HepG2 (cell line): ENCODE results near the gene PWP1. TPM values are rescaled to one million over a fixed set of nuclear protein-coding genes. Genes with fewer than 3 reads are reported as not detected.
A peak's percentile ranks its signal among the peaks of the same experiment; 100 is the strongest.

Experiments used
- ATRX ChIP-seq: sonication (generic); formaldehyde crosslinking; IDR thresholded peaks from 2 replicates; pipeline ENCODE4 v1.4.0; 2020; ENCODE audit warnings: missing genetic modification reagents, borderline replicate concordance
- BCL6 ChIP-seq: IDR thresholded peaks from 2 replicates; pipeline ENCODE4 v1.6.1; 2016; ENCODE audit warnings: missing genetic modification reagents, missing compliant biosample characterization
- DMAP1 ChIP-seq: IDR thresholded peaks from 2 replicates; pipeline ENCODE4 v1.6.1; 2016
- FOXA3 ChIP-seq: IDR thresholded peaks from 2 replicates; pipeline ENCODE4 v1.6.1; 2016; ENCODE audit warnings: missing genetic modification reagents, missing compliant biosample characterization
- MAZ ChIP-seq, 2 experiments: sonication (generic) in 1 of 2; formaldehyde crosslinking in 1 of 2; IDR thresholded peaks; 2 replicates each; pipeline versions ENCODE4 v1.5.0 to v1.6.1; 2012 to 2020; ENCODE audit warnings: low read depth in 2 of 2, mild to moderate bottlenecking in 2 of 2, borderline replicate concordance in 1 of 2, improper control_type of control experiment in 1 of 2, low read length in 1 of 2, missing genetic modification reagents in 1 of 2, moderate library complexity in 1 of 2
- NFKB2 ChIP-seq: sonication (generic); formaldehyde crosslinking; IDR thresholded peaks from 2 replicates; pipeline ENCODE4 v1.4.0; 2020; ENCODE audit warnings: missing genetic modification reagents, borderline replicate concordance
- NFKBIZ ChIP-seq: IDR thresholded peaks from 2 replicates; pipeline ENCODE4 v1.6.1; 2018; ENCODE audit warnings: missing genetic modification reagents, missing compliant biosample characterization
- SAP130 ChIP-seq: IDR thresholded peaks from 2 replicates; pipeline ENCODE4 v1.6.1; 2016; ENCODE audit warnings: low read depth
- ZNF274 ChIP-seq: sonication (generic); formaldehyde crosslinking; IDR thresholded peaks from 2 replicates; pipeline ENCODE4 v1.5.1; 2020; ENCODE audit warnings: mild to moderate bottlenecking, missing genetic modification reagents
- ZNF598 ChIP-seq: sonication (generic); formaldehyde crosslinking; IDR thresholded peaks from 2 replicates; pipeline ENCODE4 v1.5.1; 2020; ENCODE audit warnings: mild to moderate bottlenecking, missing genetic modification reagents, borderline replicate concordance
- ZNF724P ChIP-seq: sonication (generic); formaldehyde crosslinking; IDR thresholded peaks from 2 replicates; pipeline ENCODE4 v1.8.0; 2022; ENCODE audit warnings: missing genetic modification reagents, borderline replicate concordance
- ZNF792 ChIP-seq: IDR thresholded peaks from 2 replicates; pipeline ENCODE4 v1.6.1; 2016
- ZNF891 ChIP-seq: sonication (generic); formaldehyde crosslinking; IDR thresholded peaks from 2 replicates; pipeline ENCODE4 v1.5.0; 2020; ENCODE audit warnings: mild to moderate bottlenecking, missing genetic modification reagents
- polyA plus RNA-seq, 8 experiments: library from polyadenylated mRNA; depleted of rRNA in 3 of 8; stranded (reverse) in 7 of 8; unstranded in 1 of 8; fragments of >200 nt; fragmentation: Illumina TruSeq in 4 of 8; extraction: Trizol in 4 of 8; gene quantifications; 2 replicates each; pipeline versions ENCODE4 v1.2.1 to v1.2.3, GENCODE V29; 2011 to 2016; ENCODE audit warnings: low read depth in 4 of 8, missing spikeins in 1 of 8, mixed read lengths in 1 of 8; ENCODE audit not compliant: insufficient read depth in 1 of 8
- total RNA-seq, 5 experiments: library from RNA; depleted of rRNA; stranded (reverse); fragments of >200 nt; fragmentation: Illumina TruSeq; extraction: Trizol; gene quantifications; 2 replicates each; pipeline ENCODE4 v1.2.3, GENCODE V29; 2016; ENCODE audit warnings: low read depth in 1 of 5
- TF ChIP-seq, protein P1 (sequence below): IDR thresholded peaks from 2 replicates; pipeline ENCODE4 v1.6.1; 2016; ENCODE audit warnings: missing compliant biosample characterization, missing genetic modification reagents, borderline replicate concordance
- TF ChIP-seq, protein P2 (sequence below): sonication (generic); formaldehyde crosslinking; IDR thresholded peaks from 2 replicates; pipeline ENCODE4 v1.5.0; 2020; ENCODE audit warnings: mild to moderate bottlenecking, missing genetic modification reagents, borderline replicate concordance
- TF ChIP-seq, protein P3 (sequence below): sonication (generic); formaldehyde crosslinking; IDR thresholded peaks from 2 replicates; pipeline ENCODE4 v1.8.1; 2022; ENCODE audit warnings: low read depth, mild to moderate bottlenecking, missing genetic modification reagents
- TF ChIP-seq, protein P4 (sequence below): sonication (generic); formaldehyde crosslinking; IDR thresholded peaks from 2 replicates; pipeline ENCODE4 v1.9.0; 2021; ENCODE audit warnings: missing genetic modification reagents, borderline replicate concordance
- TF ChIP-seq, protein P5 (sequence below): sonication (generic); formaldehyde crosslinking; IDR thresholded peaks from 2 replicates; pipeline ENCODE4 v1.8.1; 2022; ENCODE audit warnings: mild to moderate bottlenecking, missing genetic modification reagents

Gene PWP1
- total and polyA plus RNA-seq, 2 of the 13 experiments (the other 11 are each of a cell fraction or from before 2014, with no cell fraction given), result 65.9 to 70.2 TPM

DNA sequence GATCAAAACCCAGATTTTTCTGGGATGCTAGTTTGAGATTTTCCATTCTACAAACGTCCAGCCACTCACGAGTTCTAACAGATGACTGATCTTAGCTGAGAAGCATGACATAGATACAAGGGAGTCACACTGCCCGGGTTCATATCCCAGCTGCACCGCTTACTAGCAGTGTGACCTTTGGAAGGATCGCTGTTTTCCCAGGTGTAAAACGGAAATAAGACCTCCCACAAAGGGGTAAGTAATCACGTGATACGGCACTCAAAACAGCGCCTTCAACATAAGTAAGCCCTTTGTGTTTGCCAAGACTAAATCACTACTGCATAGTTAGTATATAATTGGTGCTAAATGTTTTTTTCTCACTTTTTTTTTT lies 624 bp upstream of the PWP1 start (continued):
- TF ChIP-seq, protein P1, sequence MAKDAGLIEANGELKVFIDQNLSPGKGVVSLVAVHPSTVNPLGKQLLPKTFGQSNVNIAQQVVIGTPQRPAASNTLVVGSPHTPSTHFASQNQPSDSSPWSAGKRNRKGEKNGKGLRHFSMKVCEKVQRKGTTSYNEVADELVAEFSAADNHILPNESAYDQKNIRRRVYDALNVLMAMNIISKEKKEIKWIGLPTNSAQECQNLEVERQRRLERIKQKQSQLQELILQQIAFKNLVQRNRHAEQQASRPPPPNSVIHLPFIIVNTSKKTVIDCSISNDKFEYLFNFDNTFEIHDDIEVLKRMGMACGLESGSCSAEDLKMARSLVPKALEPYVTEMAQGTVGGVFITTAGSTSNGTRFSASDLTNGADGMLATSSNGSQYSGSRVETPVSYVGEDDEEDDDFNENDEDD, result no peak; the same call in 1 of the 2 replicates
- TF ChIP-seq NFKBIZ (CRISPR knock-in tag) (0 out of 2 replicates have a peak, but pooled peaks have one; percentile 27), MAZ (IDR thresholded peaks at IDR 0.05; ENCODE audit: borderline replicate concordance, low read depth, low read length) (no peak), MAZ (CRISPR knock-in tag; IDR thresholded peaks at IDR 0.05; ENCODE audit: low read depth) (no peak), FOXA3 (peak; percentile 49; the same call in 1 of the 2 replicates), ZNF724P (CRISPR knock-in tag) (no peak), DMAP1 (no peak), SAP130 (CRISPR knock-in tag) (no peak), ATRX (no peak), ZNF891 (no peak), ZNF598 (CRISPR knock-in tag) (0 out of 2 replicates have a peak, but pooled peaks have one; percentile 6), NFKB2 (CRISPR knock-in tag) (no peak), ZNF792 (CRISPR knock-in tag) (no peak), BCL6 (0 out of 2 replicates have a peak, but pooled peaks have one; percentile 38), ZNF274 (no peak)
- TF ChIP-seq, protein P2, sequence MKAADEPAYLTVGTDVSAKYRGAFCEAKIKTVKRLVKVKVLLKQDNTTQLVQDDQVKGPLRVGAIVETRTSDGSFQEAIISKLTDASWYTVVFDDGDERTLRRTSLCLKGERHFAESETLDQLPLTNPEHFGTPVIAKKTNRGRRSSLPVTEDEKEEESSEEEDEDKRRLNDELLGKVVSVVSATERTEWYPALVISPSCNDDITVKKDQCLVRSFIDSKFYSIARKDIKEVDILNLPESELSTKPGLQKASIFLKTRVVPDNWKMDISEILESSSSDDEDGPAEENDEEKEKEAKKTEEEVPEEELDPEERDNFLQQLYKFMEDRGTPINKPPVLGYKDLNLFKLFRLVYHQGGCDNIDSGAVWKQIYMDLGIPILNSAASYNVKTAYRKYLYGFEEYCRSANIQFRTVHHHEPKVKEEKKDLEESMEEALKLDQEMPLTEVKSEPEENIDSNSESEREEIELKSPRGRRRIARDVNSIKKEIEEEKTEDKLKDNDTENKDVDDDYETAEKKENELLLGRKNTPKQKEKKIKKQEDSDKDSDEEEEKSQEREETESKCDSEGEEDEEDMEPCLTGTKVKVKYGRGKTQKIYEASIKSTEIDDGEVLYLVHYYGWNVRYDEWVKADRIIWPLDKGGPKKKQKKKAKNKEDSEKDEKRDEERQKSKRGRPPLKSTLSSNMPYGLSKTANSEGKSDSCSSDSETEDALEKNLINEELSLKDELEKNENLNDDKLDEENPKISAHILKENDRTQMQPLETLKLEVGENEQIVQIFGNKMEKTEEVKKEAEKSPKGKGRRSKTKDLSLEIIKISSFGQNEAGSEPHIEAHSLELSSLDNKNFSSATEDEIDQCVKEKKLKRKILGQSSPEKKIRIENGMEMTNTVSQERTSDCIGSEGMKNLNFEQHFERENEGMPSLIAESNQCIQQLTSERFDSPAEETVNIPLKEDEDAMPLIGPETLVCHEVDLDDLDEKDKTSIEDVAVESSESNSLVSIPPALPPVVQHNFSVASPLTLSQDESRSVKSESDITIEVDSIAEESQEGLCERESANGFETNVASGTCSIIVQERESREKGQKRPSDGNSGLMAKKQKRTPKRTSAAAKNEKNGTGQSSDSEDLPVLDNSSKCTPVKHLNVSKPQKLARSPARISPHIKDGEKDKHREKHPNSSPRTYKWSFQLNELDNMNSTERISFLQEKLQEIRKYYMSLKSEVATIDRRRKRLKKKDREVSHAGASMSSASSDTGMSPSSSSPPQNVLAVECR, result no peak
- TF ChIP-seq, protein P3, sequence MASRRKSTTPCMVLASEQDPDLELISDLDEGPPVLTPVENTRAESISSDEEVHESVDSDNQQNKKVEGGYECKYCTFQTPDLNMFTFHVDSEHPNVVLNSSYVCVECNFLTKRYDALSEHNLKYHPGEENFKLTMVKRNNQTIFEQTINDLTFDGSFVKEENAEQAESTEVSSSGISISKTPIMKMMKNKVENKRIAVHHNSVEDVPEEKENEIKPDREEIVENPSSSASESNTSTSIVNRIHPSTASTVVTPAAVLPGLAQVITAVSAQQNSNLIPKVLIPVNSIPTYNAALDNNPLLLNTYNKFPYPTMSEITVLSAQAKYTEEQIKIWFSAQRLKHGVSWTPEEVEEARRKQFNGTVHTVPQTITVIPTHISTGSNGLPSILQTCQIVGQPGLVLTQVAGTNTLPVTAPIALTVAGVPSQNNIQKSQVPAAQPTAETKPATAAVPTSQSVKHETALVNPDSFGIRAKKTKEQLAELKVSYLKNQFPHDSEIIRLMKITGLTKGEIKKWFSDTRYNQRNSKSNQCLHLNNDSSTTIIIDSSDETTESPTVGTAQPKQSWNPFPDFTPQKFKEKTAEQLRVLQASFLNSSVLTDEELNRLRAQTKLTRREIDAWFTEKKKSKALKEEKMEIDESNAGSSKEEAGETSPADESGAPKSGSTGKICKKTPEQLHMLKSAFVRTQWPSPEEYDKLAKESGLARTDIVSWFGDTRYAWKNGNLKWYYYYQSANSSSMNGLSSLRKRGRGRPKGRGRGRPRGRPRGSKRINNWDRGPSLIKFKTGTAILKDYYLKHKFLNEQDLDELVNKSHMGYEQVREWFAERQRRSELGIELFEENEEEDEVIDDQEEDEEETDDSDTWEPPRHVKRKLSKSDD (CRISPR knock-in tag), result no peak
- TF ChIP-seq, protein P4, sequence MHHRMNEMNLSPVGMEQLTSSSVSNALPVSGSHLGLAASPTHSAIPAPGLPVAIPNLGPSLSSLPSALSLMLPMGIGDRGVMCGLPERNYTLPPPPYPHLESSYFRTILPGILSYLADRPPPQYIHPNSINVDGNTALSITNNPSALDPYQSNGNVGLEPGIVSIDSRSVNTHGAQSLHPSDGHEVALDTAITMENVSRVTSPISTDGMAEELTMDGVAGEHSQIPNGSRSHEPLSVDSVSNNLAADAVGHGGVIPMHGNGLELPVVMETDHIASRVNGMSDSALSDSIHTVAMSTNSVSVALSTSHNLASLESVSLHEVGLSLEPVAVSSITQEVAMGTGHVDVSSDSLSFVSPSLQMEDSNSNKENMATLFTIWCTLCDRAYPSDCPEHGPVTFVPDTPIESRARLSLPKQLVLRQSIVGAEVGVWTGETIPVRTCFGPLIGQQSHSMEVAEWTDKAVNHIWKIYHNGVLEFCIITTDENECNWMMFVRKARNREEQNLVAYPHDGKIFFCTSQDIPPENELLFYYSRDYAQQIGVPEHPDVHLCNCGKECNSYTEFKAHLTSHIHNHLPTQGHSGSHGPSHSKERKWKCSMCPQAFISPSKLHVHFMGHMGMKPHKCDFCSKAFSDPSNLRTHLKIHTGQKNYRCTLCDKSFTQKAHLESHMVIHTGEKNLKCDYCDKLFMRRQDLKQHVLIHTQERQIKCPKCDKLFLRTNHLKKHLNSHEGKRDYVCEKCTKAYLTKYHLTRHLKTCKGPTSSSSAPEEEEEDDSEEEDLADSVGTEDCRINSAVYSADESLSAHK (CRISPR knock-in tag), result no peak
- TF ChIP-seq, protein P5, sequence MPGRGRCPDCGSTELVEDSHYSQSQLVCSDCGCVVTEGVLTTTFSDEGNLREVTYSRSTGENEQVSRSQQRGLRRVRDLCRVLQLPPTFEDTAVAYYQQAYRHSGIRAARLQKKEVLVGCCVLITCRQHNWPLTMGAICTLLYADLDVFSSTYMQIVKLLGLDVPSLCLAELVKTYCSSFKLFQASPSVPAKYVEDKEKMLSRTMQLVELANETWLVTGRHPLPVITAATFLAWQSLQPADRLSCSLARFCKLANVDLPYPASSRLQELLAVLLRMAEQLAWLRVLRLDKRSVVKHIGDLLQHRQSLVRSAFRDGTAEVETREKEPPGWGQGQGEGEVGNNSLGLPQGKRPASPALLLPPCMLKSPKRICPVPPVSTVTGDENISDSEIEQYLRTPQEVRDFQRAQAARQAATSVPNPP (CRISPR knock-in tag), result no peak
